Measurements from ENCODE around the gene CST3. TPM values are rescaled to one million over a fixed set of nuclear protein-coding genes. Genes with fewer than 3 reads are reported as not detected.

Gene CST3
- total RNA-seq, 2 donors from 2014 or later: 1,234 to 1,451 TPM

DNA sequence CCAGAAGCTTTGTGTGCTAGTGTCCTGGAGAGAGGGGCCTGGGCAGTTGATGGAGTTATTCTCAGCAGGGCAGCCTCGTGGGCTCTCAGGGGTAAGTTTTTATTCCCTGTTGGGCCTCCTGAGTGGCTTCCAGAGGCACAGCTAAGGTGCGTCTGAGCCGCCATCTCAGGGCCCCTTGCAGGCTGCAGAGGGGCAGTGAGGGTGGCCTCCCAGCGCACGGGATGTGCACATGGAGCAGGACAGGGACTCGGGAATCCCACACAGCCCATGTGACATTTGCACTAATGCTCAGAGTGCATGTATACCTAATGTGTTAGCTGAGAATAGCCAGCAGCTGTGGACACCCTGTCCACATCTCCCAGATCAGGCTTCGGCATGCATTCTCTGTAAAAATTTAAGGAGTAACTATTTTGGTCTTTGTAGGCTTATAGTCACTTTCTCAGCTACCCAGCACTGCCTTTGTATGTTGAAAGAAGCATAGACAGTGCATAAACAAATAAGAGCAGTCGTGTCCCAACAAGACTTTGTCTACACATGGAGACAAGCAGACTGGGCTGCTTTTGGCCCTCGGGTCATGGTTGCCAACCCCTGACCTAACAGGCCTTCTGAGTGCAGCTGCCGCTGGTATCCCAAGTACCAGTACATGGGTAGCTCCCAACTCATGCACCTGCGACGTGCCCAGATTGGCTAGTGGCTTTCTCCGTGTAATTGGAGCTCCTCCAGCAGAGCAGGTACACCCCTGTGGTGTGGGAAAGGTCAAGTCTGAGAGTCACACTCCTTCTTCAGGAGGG is 50.8 kb downstream of the CST3 start:
- intact Hi-C loops (cut with DNase I): no loop called here
- no peak for DNase-seq (ENCODE audit: low spot score)

DNA sequence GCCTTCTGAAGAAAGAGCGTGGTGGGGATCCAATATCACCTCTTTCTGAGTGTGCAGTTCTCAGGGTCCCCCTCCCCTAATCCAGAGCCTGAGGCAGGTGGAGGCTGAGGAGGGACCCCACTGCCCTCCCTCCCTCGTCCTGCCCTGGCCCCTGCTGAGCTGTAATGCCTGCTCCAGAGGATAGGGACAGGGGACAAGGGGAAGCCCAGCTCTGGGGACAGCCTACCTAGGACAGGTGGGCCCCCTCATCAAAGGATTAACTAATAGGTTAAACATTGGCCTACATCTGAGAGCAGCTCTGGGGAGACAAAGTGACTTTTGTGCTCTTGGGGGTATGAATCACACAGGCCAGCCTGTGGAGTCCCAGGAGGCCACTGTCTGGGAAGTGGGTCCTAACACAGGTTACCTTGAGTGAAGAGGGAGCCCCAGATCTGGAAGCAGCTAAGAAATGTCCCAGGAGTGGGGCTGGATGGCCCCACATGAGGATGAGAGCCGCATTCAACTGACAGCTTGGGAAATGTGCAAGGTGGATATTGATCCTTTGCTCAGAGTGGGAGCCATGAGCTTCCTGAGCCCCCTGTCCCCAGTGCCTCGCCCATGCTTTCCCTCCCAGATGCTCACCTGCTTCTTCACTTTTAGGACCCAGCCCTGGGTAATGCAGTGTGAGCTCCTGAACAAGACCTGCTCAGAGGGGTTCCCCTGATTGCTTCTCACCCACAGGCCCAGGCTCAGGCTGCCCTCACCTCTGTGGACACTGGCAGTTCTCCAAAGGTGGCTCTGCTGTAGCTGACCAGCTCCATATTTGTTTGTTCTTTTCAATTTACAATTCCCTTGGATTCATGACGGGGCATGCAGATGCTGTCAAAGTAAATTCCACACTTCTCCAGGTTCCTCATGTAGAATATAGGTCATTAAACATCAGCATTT is 51.7 kb downstream of the CST3 start:
- intact Hi-C loops (cut with DNase I): no loop called here
- no peak for DNase-seq (ENCODE audit: low spot score)

DNA sequence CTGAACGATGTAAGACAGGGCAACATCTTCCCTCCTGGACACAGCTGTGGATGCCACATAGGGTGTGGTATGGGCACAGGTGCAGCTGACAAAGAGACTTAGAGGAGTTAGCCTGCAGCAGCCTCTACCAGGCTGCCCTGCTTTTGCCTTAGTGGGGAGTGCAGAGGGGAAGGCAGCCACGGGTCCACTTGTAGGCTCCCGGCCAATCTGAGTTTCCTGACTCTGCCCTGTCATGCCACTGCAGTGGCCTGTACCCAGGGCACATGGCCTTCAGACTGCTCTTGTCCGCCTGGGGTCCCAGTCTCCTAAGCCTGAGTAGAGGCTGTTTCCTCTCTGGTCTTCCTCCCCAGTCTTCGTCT is 52.3 kb downstream of the CST3 start:
- DNase-seq (ENCODE audit: low spot score): no peak
- intact Hi-C loops (cut with DNase I): no loop called here

DNA sequence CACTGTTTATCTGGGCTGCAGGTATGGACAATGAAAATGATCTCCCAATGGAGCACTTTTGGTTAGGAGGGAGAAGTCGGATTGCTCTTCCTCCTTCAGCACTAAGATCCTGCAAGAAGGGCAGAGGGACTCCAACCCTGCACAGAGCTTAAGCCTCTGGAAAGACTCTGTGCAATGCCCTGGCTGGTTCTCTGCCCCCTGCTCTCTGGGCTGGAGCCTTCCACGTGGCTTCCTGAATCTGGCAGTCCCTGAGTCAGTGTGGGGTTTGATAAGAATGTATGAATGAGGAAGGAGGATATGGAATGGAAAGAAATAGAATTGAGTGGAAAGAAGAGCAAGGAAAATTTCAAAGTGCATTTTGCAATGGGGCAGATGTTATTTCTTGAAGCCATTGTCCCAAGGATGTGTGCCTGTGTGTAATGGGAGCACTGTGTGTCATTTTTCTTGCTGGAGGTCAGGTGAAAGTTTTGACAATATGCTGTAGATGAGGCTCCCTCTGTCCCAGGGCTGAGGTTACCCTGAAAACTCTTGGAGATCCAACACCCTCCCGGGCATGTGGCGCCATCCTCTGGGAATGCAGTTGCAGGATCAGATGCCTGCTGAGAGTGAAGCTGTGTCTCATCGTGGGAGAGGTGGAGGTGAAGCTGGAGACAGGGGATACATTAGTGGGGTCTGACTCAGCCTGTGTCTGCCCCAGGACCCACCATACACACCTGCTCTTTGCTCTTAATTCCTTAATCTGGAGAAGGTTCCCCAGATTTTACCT is 53.1 kb downstream of the CST3 start:
- intact Hi-C loops (cut with DNase I): no loop called here
- DNase-seq (ENCODE audit: low spot score): no peak

Other genes starting within 250 kb of the CST3 start
- 10 to 100 TPM in 1 of 2 donors, 1 to 10 TPM in 1; 9.9 to 11.0 TPM for gene NAPB, start 216.5 kb downstream of the CST3 start, total RNA-seq
- gene CSTL1, start 198.3 kb downstream of the CST3 start, total RNA-seq: not detected
- not detected for gene CST11, start 185.1 kb downstream of the CST3 start, total RNA-seq
- gene CST8, start 146.8 kb downstream of the CST3 start, total RNA-seq: not detected
- gene CST9L, start 69.5 kb downstream of the CST3 start, total RNA-seq: not detected
- not detected for gene CST9, start 32.0 kb downstream of the CST3 start, total RNA-seq
- not detected for gene CST4, start 51.1 kb upstream of the CST3 start, total RNA-seq
- not detected for gene CST1, start 113.0 kb upstream of the CST3 start, total RNA-seq
- gene CST2, start 188.8 kb upstream of the CST3 start, total RNA-seq: 1 to 10 TPM in 1 of 2 donors, not detected in 1; 1.2 TPM
- not detected for gene CST5, start 241.8 kb upstream of the CST3 start, total RNA-seq

Measured in posterior vena cava (tissue), 2 donors.